ENCODE measurements around the gene SLC10A3. TPM values are rescaled to one million over a fixed set of nuclear protein-coding genes. Genes with fewer than 3 reads are reported as not detected.

The SLC10A3 gene
- total RNA-seq, 2 experiments from 2014 or later, result 29.1 to 30.8 TPM

- CTCF ChIA-PET, result no interaction called here
- DNase-seq (no peak), ATAC-seq (no peak)
- peaks cover 28% of the 10 kb centered on the region for H3K4me1 Mint-ChIP-seq (ENCODE audit: low read depth)
- H3K9me3 Mint-ChIP-seq (ENCODE audit: insufficient read depth), result no peaks in the 10 kb centered on the region
- H3K27ac Mint-ChIP-seq, result peak overlapping the region; percentile 66
- H3K27me3 Mint-ChIP-seq (ENCODE audit: low read depth), result no peaks in the 10 kb centered on the region
- H3K4me3 Mint-ChIP-seq, result no peak overlapping the region
- POLR2A ChIA-PET, result interaction anchor here (1.0 kb wide), 1 partner anchor 43 kb away, joined by 3 read pairs; the partner anchor contains the start of gene RPL10
- peaks cover 29% of the 10 kb centered on the region for H3K36me3 Mint-ChIP-seq (ENCODE audit: low read depth)
These were observed 48.3 kb downstream of the SLC10A3 start for GRCh38 chrX:154441984-154442707.

GRCh38 chrX:154441564-154441963, 48.9 kb downstream of the SLC10A3 start:
- Mint-ChIP-seq H3K4me3 (no peak overlapping the region), H3K27me3 (ENCODE audit: low read depth) (no peaks in the 10 kb centered on the region), H3K9me3 (ENCODE audit: insufficient read depth) (no peaks in the 10 kb centered on the region), H3K27ac (peak overlapping the region; percentile 66), H3K36me3 (ENCODE audit: low read depth) (peaks cover 27% of the 10 kb centered on the region), H3K4me1 (ENCODE audit: low read depth) (peaks cover 28% of the 10 kb centered on the region)
- POLR2A ChIA-PET, result interaction anchor here (1.0 kb wide), 1 partner anchor 43 kb away, joined by 3 read pairs; the partner anchor contains the start of gene RPL10
- ATAC-seq, result no peak
- DNase-seq, result no peak
- CTCF ChIA-PET, result no interaction called here

GRCh38 chrX:154440623-154441357, 49.6 kb downstream of the SLC10A3 start:
- Mint-ChIP-seq H3K9me3 (ENCODE audit: insufficient read depth) (no peaks in the 10 kb centered on the region), H3K4me1 (ENCODE audit: low read depth) (peaks cover 27% of the 10 kb centered on the region), H3K27me3 (ENCODE audit: low read depth) (no peaks in the 10 kb centered on the region), H3K36me3 (ENCODE audit: low read depth) (peaks cover 29% of the 10 kb centered on the region), H3K27ac (peak overlapping the region; percentile 34), H3K4me3 (no peak overlapping the region)
- ChIA-PET CTCF (interaction anchor here (0.6 kb wide), 1 partner anchor 281 kb away, joined by 3 read pairs; no protein-coding TSS in a partner anchor), POLR2A (interaction anchor here (1.2 kb wide), 1 partner anchor 86 kb away, joined by 4 read pairs; no protein-coding TSS in a partner anchor)
- ATAC-seq (no peak), DNase-seq (no peak)

- DNase-seq, result no peak
- peaks cover 26% of the 10 kb centered on the region for H3K4me1 Mint-ChIP-seq (ENCODE audit: low read depth)
- ATAC-seq, result no peak
- H3K27me3 Mint-ChIP-seq (ENCODE audit: low read depth), result no peaks in the 10 kb centered on the region
- H3K36me3 Mint-ChIP-seq (ENCODE audit: low read depth), result peaks cover 32% of the 10 kb centered on the region
- H3K9me3 Mint-ChIP-seq (ENCODE audit: insufficient read depth), result no peaks in the 10 kb centered on the region
- H3K27ac Mint-ChIP-seq, result no peak overlapping the region
- ChIA-PET CTCF (no interaction called here), POLR2A (interaction anchor here (1.2 kb wide), 1 partner anchor 87 kb away, joined by 4 read pairs; no protein-coding TSS in a partner anchor)
- H3K4me3 Mint-ChIP-seq, result no peak overlapping the region
These were observed 50.6 kb downstream of the SLC10A3 start for GRCh38 chrX:154439841-154440240.

GRCh38 chrX:154437971-154438893, 52.2 kb downstream of the SLC10A3 start:
- peak overlapping the region; percentile 84 for H3K27ac Mint-ChIP-seq

More at GRCh38 chrX:154437971-154438893, 52.2 kb downstream of the SLC10A3 start:
- POLR2A ChIA-PET, result no interaction called here
- Mint-ChIP-seq H3K4me1 (ENCODE audit: low read depth) (peaks cover 23% of the 10 kb centered on the region), H3K27me3 (ENCODE audit: low read depth) (no peaks in the 10 kb centered on the region), H3K36me3 (ENCODE audit: low read depth) (peaks cover 38% of the 10 kb centered on the region), H3K9me3 (ENCODE audit: insufficient read depth) (no peaks in the 10 kb centered on the region), H3K4me3 (peak overlapping the region; percentile 80)
- DNase-seq, result no peak
- CTCF ChIA-PET, result no interaction called here
- no peak for ATAC-seq

Small RNAs within 50 kb of the gene (microRNA-seq; reads per million reads assigned to microRNA genes)
- gene MIR6858, result not detected

Other genes with a start within 250 kb of the SLC10A3 start
- gene OPN1MW3, start 233.0 kb downstream of the SLC10A3 start, total RNA-seq, result not detected
- gene TEX28, start 195.5 kb downstream of the SLC10A3 start, total RNA-seq, result not detected
- gene TKTL1, start 194.8 kb downstream of the SLC10A3 start, total RNA-seq, result 1 to 10 TPM; 1.3 to 1.5 TPM
- 1,000 to 10,000 TPM; 1,371 to 1,454 TPM for gene FLNA, start 116.0 kb downstream of the SLC10A3 start, total RNA-seq
- gene EMD, start 111.3 kb downstream of the SLC10A3 start, total RNA-seq, result 10 to 100 TPM; 65.9 to 66.0 TPM
- gene RPL10, start 92.3 kb downstream of the SLC10A3 start, total RNA-seq, result 1,000 to 10,000 TPM; 2,758 to 2,862 TPM
- gene DNASE1L1, start 81.4 kb downstream of the SLC10A3 start, total RNA-seq, result 10 to 100 TPM; 22.5 to 26.5 TPM
- 10 to 100 TPM; 76.5 to 77.4 TPM for gene TAFAZZIN, start 79.1 kb downstream of the SLC10A3 start, total RNA-seq
- gene ATP6AP1, start 62.0 kb downstream of the SLC10A3 start, total RNA-seq, result 10 to 100 TPM; 41.5 to 43.5 TPM
- 10 to 100 TPM; 92.7 to 95.5 TPM for gene GDI1, start 53.5 kb downstream of the SLC10A3 start, total RNA-seq
- 10 to 100 TPM; 62.7 to 63.5 TPM for gene FAM50A, start 46.5 kb downstream of the SLC10A3 start, total RNA-seq
- 10 to 100 TPM; 48.9 to 53.6 TPM for gene PLXNA3, start 32.3 kb downstream of the SLC10A3 start, total RNA-seq
- 10 to 100 TPM; 49.6 to 51.0 TPM for gene LAGE3, start 11.3 kb downstream of the SLC10A3 start, total RNA-seq
- 10 to 100 TPM; 52.1 to 54.0 TPM for gene UBL4A, start 4.0 kb downstream of the SLC10A3 start, total RNA-seq
- 10 to 100 TPM; 28.5 to 31.6 TPM for gene FAM3A, start 25.6 kb upstream of the SLC10A3 start, total RNA-seq
- 100 to 1,000 TPM; 133 to 135 TPM for gene G6PD, start 56.2 kb upstream of the SLC10A3 start, total RNA-seq
- gene IKBKG, start 57.0 kb upstream of the SLC10A3 start, total RNA-seq, result 10 to 100 TPM; 51.1 to 56.0 TPM
- gene CTAG1A, start 94.5 kb upstream of the SLC10A3 start, total RNA-seq, result not detected
- gene CTAG1B, start 128.7 kb upstream of the SLC10A3 start, total RNA-seq, result not detected
- gene CTAG2, start 162.9 kb upstream of the SLC10A3 start, total RNA-seq, result not detected